WTC11 (cell line): Measurements from ENCODE around the gene C20orf144. TPM values are rescaled to one million over a fixed set of nuclear protein-coding genes. Genes with fewer than 3 reads are reported as not detected.

Experiments
- ATAC-seq: fragments of 200-7000 bp; cut with Tn5 transposase; 2 replicates; pipeline ENCODE4 v1.10.0; 2021; ENCODE audit warnings: mild to moderate bottlenecking, moderate library complexity
- CTCF ChIA-PET: fragments of 300-600 bp; sonication (Branson Sonifier 250); formaldehyde crosslinking; loops from one replicate; lab custom pipeline; 2021; ENCODE audit warnings: antibody characterized with exemption; lab: Charles Lee
- POLR2A ChIA-PET: fragments of 350-600 bp; sonication (Branson Sonifier 250); formaldehyde crosslinking; loops from one replicate; lab custom pipeline; 2021; ENCODE audit warnings: antibody characterized with exemption; lab: Charles Lee
- DNase-seq: peaks from one replicate; pipeline ENCODE4 v3.0.0; 2021; ENCODE audit warnings: low spot score
- H3K27ac Mint-ChIP-seq: 2 replicates; pipeline ENCODE4 v1.8.0; 2021; ENCODE audit warnings: mixed read lengths
- H3K27me3 Mint-ChIP-seq: 2 replicates; pipeline ENCODE4 v1.8.0; 2021; ENCODE audit warnings: low read depth, mild to moderate bottlenecking, moderate library complexity, mixed read lengths
- H3K36me3 Mint-ChIP-seq: 2 replicates; pipeline ENCODE4 v1.8.0; 2021; ENCODE audit warnings: mixed read lengths
- H3K4me1 Mint-ChIP-seq: 2 replicates; pipeline ENCODE4 v1.8.0; 2022; ENCODE audit warnings: mixed read lengths
- H3K4me3 Mint-ChIP-seq: 2 replicates; pipeline ENCODE4 v1.8.0; 2021; ENCODE audit warnings: mild to moderate bottlenecking, moderate library complexity, mixed read lengths
- H3K9me3 Mint-ChIP-seq: 2 replicates; pipeline ENCODE4 v1.8.0; 2021; ENCODE audit warnings: mixed read lengths
- AFF4 ChIP-seq: sonication (generic); formaldehyde crosslinking; IDR thresholded peaks from 2 replicates; pipeline ENCODE4 v1.8.1; 2023; ENCODE audit warnings: mild to moderate bottlenecking, missing genetic modification reagents, borderline replicate concordance
- AR ChIP-seq: fragments of 250-450 bp; sonication (Bioruptor Pico); IDR thresholded peaks from 2 replicates; pipeline ENCODE4 v1.9.0; 2021; ENCODE audit warnings: mild to moderate bottlenecking
- ATF1 ChIP-seq: sonication (generic); formaldehyde crosslinking; IDR thresholded peaks from 2 replicates; pipeline ENCODE4 v1.8.1; 2023; ENCODE audit warnings: mild to moderate bottlenecking, moderate library complexity, missing genetic modification reagents
- CBFB ChIP-seq: sonication (generic); formaldehyde crosslinking; IDR thresholded peaks from 2 replicates; pipeline ENCODE4 v1.8.1; 2022; ENCODE audit warnings: mild to moderate bottlenecking, low read depth, missing genetic modification reagents
- FOXJ3 ChIP-seq: sonication (generic); formaldehyde crosslinking; IDR thresholded peaks from 2 replicates; pipeline ENCODE4 v1.9.0; 2021; ENCODE audit warnings: missing genetic modification reagents, mild to moderate bottlenecking, borderline replicate concordance
- GRHL2 ChIP-seq: fragments of 250-450 bp; sonication (Bioruptor Pico); IDR thresholded peaks from 2 replicates; pipeline ENCODE4 v1.8.0; 2022; ENCODE audit warnings: mild to moderate bottlenecking, moderate library complexity; ENCODE audit not compliant: insufficient replicate concordance, severe bottlenecking
- KAT7 ChIP-seq: sonication (generic); formaldehyde crosslinking; IDR thresholded peaks from 2 replicates; pipeline ENCODE4 v1.8.1; 2023; ENCODE audit warnings: missing genetic modification reagents, mild to moderate bottlenecking, borderline replicate concordance
- MYBL2 ChIP-seq: sonication (generic); formaldehyde crosslinking; IDR thresholded peaks from 2 replicates; pipeline ENCODE4 v1.8.1; 2023; ENCODE audit warnings: mild to moderate bottlenecking, moderate library complexity, missing genetic modification reagents
- NFATC4 ChIP-seq: fragments of 250-450 bp; sonication (Bioruptor Pico); IDR thresholded peaks from 2 replicates; pipeline ENCODE4 v1.9.0; 2021; ENCODE audit warnings: mild to moderate bottlenecking
- NFYB ChIP-seq: sonication (generic); formaldehyde crosslinking; conservative IDR thresholded peaks from 2 replicates; pipeline ENCODE4 v1.8.0; 2022; ENCODE audit warnings: low read depth, missing genetic modification reagents
- NR2C2 ChIP-seq: sonication (generic); formaldehyde crosslinking; IDR thresholded peaks from 2 replicates; pipeline ENCODE4 v1.8.0; 2022; ENCODE audit warnings: mild to moderate bottlenecking, missing genetic modification reagents
- OVOL2 ChIP-seq: fragments of 250-450 bp; sonication (Bioruptor Pico); IDR thresholded peaks from 2 replicates; pipeline ENCODE4 v1.9.0; 2021; ENCODE audit warnings: mild to moderate bottlenecking, borderline replicate concordance
- PREB ChIP-seq: sonication (generic); formaldehyde crosslinking; IDR thresholded peaks from 2 replicates; pipeline ENCODE4 v1.8.1; 2022; ENCODE audit warnings: mild to moderate bottlenecking, missing genetic modification reagents, moderate library complexity, borderline replicate concordance
- RELA ChIP-seq: sonication (generic); formaldehyde crosslinking; IDR thresholded peaks from 2 replicates; pipeline ENCODE4 v1.8.1; 2022; ENCODE audit warnings: missing genetic modification reagents, mild to moderate bottlenecking, borderline replicate concordance
- SOX15 ChIP-seq: fragments of 250-450 bp; sonication (Bioruptor Pico); IDR thresholded peaks from 2 replicates; pipeline ENCODE4 v1.9.0; 2021; ENCODE audit warnings: mild to moderate bottlenecking
- TEAD1 ChIP-seq: sonication (generic); formaldehyde crosslinking; IDR thresholded peaks from 2 replicates; pipeline ENCODE4 v1.8.0; 2022; ENCODE audit warnings: mild to moderate bottlenecking, missing genetic modification reagents
- TP53 ChIP-seq: sonication (generic); formaldehyde crosslinking; IDR thresholded peaks from 2 replicates; pipeline ENCODE4 v1.8.1; 2023; ENCODE audit warnings: mild to moderate bottlenecking, missing genetic modification reagents
- USF1 ChIP-seq: sonication (generic); formaldehyde crosslinking; IDR thresholded peaks from 2 replicates; pipeline ENCODE4 v1.8.0; 2022; ENCODE audit warnings: mild to moderate bottlenecking, missing genetic modification reagents
- ZBTB21 ChIP-seq: sonication (generic); formaldehyde crosslinking; IDR thresholded peaks from 2 replicates; pipeline ENCODE4 v1.8.1; 2023; ENCODE audit warnings: mild to moderate bottlenecking, missing genetic modification reagents, borderline replicate concordance
- ZNF121 ChIP-seq: sonication (generic); formaldehyde crosslinking; IDR thresholded peaks from 2 replicates; pipeline ENCODE4 v1.8.0; 2023; ENCODE audit warnings: missing genetic modification reagents
- ZNF219 ChIP-seq: sonication (generic); formaldehyde crosslinking; IDR thresholded peaks from 2 replicates; pipeline ENCODE4 v1.8.0; 2023; ENCODE audit warnings: missing genetic modification reagents, mild to moderate bottlenecking, borderline replicate concordance
- total RNA-seq: library from RNA; stranded (reverse); gene quantifications from 3 replicates; pipeline ENCODE4 v1.2.3, GENCODE V29; 2021

The C20orf144 gene
- total RNA-seq, 1 experiment from 2014 or later, result 0.09 TPM

GRCh38 chr20:33654680-33655161 is 7.4 kb upstream of the C20orf144 start:
- Mint-ChIP-seq H3K9me3 (no peaks in the 10 kb centered on the region), H3K4me1 (peaks cover 26% of the 10 kb centered on the region), H3K36me3 (peaks cover 6% of the 10 kb centered on the region), H3K4me3 (no peak overlapping the region), H3K27me3 (no peaks in the 10 kb centered on the region), H3K27ac (0 out of 2 replicates have a peak overlapping the region, but pooled peaks have one; percentile 20)
- TF ChIP-seq MYBL2 (CRISPR knock-in tag) (no peak), ZBTB21 (CRISPR knock-in tag) (no peak), RELA (no peak), SOX15 (CRISPR knock-in tag) (no peak), PREB (CRISPR knock-in tag) (no peak), CBFB (CRISPR knock-in tag) (no peak), ZNF219 (no peak), ATF1 (CRISPR knock-in tag) (no peak), TP53 (no peak), NFATC4 (CRISPR knock-in tag) (no peak)
- POLR2A ChIA-PET, result interaction anchor here (2.0 to 4.6 kb wide), 2 partner anchors 8 to 13 kb away, joined by 9 to 24 read pairs; partner anchors contain the start of gene ACTL10
- CTCF ChIA-PET, result interaction anchor here (0.9 to 6.9 kb wide), 7 partner anchors 11 to 392 kb away, joined by 4 to 134 read pairs (median 9); partner anchors contain the start of genes ACTL10 and C20orf144
- no peak for DNase-seq
- no peak for ATAC-seq

GRCh38 chr20:33655164-33655563 is 7.0 kb upstream of the C20orf144 start:
- no peaks in the 10 kb centered on the region for H3K27me3 Mint-ChIP-seq
- no peak for ATAC-seq
- POLR2A ChIA-PET, result interaction anchor here (4.6 kb wide), 1 partner anchor 12 kb away, joined by 24 read pairs; the partner anchor contains the start of gene ACTL10
- TF ChIP-seq FOXJ3 (CRISPR knock-in tag) (no peak), AFF4 (CRISPR knock-in tag) (no peak)
- TF ChIP-seq, all 79 proteins: peak for 0
- CTCF ChIA-PET, result interaction anchor here (0.9 to 6.9 kb wide), 2 partner anchors 11 to 198 kb away, joined by 4 to 134 read pairs; partner anchors contain the start of genes ACTL10 and C20orf144
- peaks cover 6% of the 10 kb centered on the region for H3K36me3 Mint-ChIP-seq
- H3K4me3 Mint-ChIP-seq, result no peak overlapping the region
- H3K9me3 Mint-ChIP-seq, result no peaks in the 10 kb centered on the region
- H3K27ac Mint-ChIP-seq, result 0 out of 2 replicates have a peak overlapping the region, but pooled peaks have one; percentile 20
- DNase-seq, result no peak
- H3K4me1 Mint-ChIP-seq, result peaks cover 26% of the 10 kb centered on the region

- DNase-seq (no peak), ATAC-seq (no peak)
- H3K4me1 Mint-ChIP-seq, result peaks cover 23% of the 10 kb centered on the region
- H3K4me3 Mint-ChIP-seq, result no peak overlapping the region
- H3K9me3 Mint-ChIP-seq, result no peaks in the 10 kb centered on the region
- H3K36me3 Mint-ChIP-seq, result peaks cover 6% of the 10 kb centered on the region
- H3K27ac Mint-ChIP-seq, result no peak overlapping the region
- ChIA-PET POLR2A (interaction anchor here (4.6 kb wide), 1 partner anchor 11 kb away, joined by 24 read pairs; the partner anchor contains the start of gene ACTL10), CTCF (interaction anchor here (0.7 to 6.9 kb wide), 3 partner anchors 10 to 199 kb away, joined by 3 to 134 read pairs (median 6); partner anchors contain the start of genes ACTL10 and C20orf144)
- H3K27me3 Mint-ChIP-seq, result no peaks in the 10 kb centered on the region
- TF ChIP-seq AR, result no peak
- TF ChIP-seq USF1 (CRISPR knock-in tag), result no peak
- TF ChIP-seq SOX15 (CRISPR knock-in tag), result no peak
- no peak for TF ChIP-seq OVOL2 (CRISPR knock-in tag)
- TF ChIP-seq GRHL2 (CRISPR knock-in tag), result no peak
- no peak for TF ChIP-seq ZNF121 (CRISPR knock-in tag)
- no peak for TF ChIP-seq NR2C2 (CRISPR knock-in tag)
- no peak for TF ChIP-seq TEAD1 (CRISPR knock-in tag)
- no peak for TF ChIP-seq NFYB
- TF ChIP-seq KAT7 (CRISPR knock-in tag), result no peak
Observed at GRCh38 chr20:33656010-33656782, 5.9 kb upstream of the C20orf144 start.
